Urinary bladder (tissue), 4 donors: Measurements from ENCODE around the gene PHTF2. TPM values are rescaled to one million over a fixed set of nuclear protein-coding genes. Genes with fewer than 3 reads are reported as not detected.
A peak's percentile ranks its signal among the peaks of the same experiment; 100 is the strongest.
"Not testable (repeated sequence)": the region's sequence is repeated elsewhere in the genome, so short reads cannot be mapped to it uniquely, and the experiment has no call there.

Source experiments
- DNase-seq: peaks from one replicate; pipeline ENCODE4 v3.0.0-alpha.2; 2015; ENCODE audit errors: extremely low spot score
- H3K27ac ChIP-seq: one replicate; pipeline ENCODE4 v1.5.1; 2013; ENCODE audit warnings: low read depth, mild to moderate bottlenecking, moderate library complexity
- H3K36me3 ChIP-seq: one replicate; pipeline ENCODE4 v1.6.1; 2013; ENCODE audit warnings: mild to moderate bottlenecking, moderate library complexity; ENCODE audit not compliant: insufficient read depth
- H3K4me1 ChIP-seq: one replicate; pipeline ENCODE4 v1.6.1; 2013; ENCODE audit warnings: mild to moderate bottlenecking, moderate library complexity; ENCODE audit not compliant: insufficient read depth
- H3K4me3 ChIP-seq: one replicate; pipeline ENCODE4 v1.5.1; 2013; ENCODE audit warnings: low read depth, low read length
- WGBS: extraction: QIAGEN DNeasy Blood & Tissue Kit; methylation state at CpG from one replicate; pipeline ENCODE4 v1.1.7; 2013; 5-methylcytosine and 5-hydroxymethylcytosine counted together
- polyA plus RNA-seq: library from polyadenylated mRNA; stranded (reverse); fragments of 200-250 nt; gene quantifications from one replicate; pipeline ENCODE4 v1.2.3, GENCODE V29; 2013
- total RNA-seq: library from RNA; depleted of rRNA; stranded (reverse); fragments of >200 nt; gene quantifications from one replicate; pipeline ENCODE4 v1.2.3, GENCODE V29; 2014
- donor health status: healthy with polysubstance abuse.
- donor health status: healthy.

PHTF2 gene
- total and polyA plus RNA-seq, 2 donors, result 10.9 to 52.1 TPM

DNA sequence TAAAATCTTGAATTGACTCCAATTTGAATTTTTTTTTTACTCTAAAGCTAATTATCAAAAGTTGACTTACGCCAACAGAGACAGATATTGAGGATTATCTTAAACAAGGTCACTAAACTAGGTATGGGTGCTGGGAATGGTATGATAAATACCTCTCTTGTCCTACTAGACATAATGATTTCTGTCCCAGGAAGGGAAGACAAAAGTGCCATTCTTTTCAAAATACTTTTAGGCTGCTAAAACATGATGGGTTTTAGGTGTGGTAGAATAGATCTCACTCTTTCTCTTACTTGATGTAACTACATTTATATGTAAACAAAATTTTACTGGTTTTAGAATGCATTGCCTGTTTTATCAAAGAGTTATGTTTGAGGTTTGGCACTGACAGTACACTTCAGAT is 15.5 kb upstream of the PHTF2 start:
- H3K4me3 ChIP-seq, result no peak overlapping the region
- WGBS, result 98% methylated on average over 1 of the region's 1 CpG
- no peak overlapping the region for H3K27ac ChIP-seq
- H3K36me3 ChIP-seq, result no peaks in the 10 kb centered on the region
- H3K4me1 ChIP-seq, result no peaks in the 10 kb centered on the region
- no peak for DNase-seq

DNA sequence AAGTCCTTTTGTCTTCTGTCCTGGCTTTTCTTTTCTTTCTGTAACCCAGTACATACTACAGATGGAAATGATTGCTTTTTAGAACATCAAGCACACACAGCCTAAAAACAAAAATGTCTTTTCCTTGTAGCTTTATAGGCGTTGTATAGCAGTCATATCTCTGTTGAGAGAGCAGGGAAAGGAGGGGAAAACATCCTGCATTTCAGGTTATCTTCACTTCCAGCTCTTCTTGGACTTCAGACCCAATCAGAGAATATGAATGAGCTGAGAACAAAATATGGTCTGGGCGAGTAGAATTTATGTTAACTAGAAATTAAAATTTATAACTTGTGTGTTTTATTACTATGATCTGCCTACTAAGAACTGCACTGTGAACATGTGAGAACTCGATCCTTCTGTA is 15.0 kb upstream of the PHTF2 start:
- Histone ChIP-seq H3K36me3 (no peaks in the 10 kb centered on the region), H3K4me3 (no peak overlapping the region), H3K4me1 (no peaks in the 10 kb centered on the region), H3K27ac (no peak overlapping the region)
- no peak for DNase-seq
- 91% methylated on average over 3 of the region's 3 CpGs for WGBS

DNA sequence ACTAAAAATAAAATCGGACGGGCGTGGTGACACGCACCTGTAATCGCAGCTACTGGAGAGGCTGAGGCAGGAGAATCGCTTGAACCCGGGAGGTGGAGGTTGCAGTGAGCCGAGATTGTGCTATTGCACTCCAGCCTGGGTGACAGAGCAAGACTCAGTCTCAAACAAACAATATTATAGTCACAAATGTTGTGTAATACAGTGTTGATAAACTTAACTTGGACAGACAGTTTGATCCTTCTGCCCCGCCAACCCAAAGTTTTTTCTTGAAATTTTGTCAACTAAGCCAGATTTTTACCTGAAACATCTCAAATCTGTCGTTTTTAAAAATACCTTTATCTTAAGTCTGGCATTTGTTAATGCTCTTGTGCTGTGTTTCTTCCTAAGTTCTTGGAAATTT is 14.1 kb upstream of the PHTF2 start:
- H3K4me1 ChIP-seq, DNase-seq: not testable (repeated sequence)
- 97% methylated on average over 10 of the region's 10 CpGs for WGBS

DNA sequence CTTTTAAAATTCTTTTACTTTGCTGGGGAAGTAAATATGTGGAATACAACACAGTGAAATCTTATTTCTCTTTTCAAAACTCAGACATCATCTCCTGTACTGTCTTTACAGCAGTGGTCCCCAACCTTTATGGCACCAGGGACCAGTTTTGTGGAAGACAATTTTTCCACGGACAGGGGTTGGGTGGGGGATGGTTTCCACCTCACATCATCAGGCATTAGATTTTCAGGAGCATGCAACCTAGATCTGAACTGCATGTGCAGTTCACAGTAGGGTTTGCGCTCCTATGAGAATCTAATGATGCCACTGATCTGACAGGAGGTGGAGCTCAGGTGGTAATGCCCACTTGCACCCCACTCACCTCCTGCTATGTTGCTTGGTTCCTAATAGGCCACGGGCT is 12.6 kb upstream of the PHTF2 start:
- 95% methylated on average over 3 of the region's 3 CpGs for WGBS
- no peak for DNase-seq
- Histone ChIP-seq H3K36me3 (no peaks in the 10 kb centered on the region), H3K4me1 (no peaks in the 10 kb centered on the region), H3K27ac (no peak overlapping the region), H3K4me3 (no peak overlapping the region)

More for the DNA sequence above, 14.1 kb upstream of the PHTF2 start:
- not testable (repeated sequence) for H3K27ac ChIP-seq, H3K36me3 ChIP-seq, H3K4me3 ChIP-seq

DNA sequence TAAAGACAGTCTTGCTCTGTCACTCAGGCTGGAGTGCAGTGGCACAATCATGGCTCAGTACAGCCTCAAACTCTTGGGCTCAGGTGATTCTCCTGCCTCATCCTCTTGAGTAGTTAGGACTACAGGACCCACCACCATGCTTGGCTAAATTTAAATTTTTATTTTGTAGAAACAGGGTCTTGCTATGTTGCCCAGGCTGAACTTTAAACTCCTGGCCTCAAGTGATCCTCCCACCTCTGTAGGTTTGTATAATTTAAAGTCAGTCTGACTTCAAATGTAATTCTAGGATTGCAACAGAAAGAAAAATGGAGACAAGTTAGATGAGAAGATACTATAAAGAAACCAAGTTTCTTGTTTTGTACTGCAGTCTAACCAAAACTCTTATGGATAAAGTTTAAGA is 11.8 kb upstream of the PHTF2 start:
- Histone ChIP-seq H3K4me3 (no peak overlapping the region), H3K4me1 (no peaks in the 10 kb centered on the region), H3K27ac (no peak overlapping the region), H3K36me3 (no peaks in the 10 kb centered on the region)
- no peak for DNase-seq

DNA sequence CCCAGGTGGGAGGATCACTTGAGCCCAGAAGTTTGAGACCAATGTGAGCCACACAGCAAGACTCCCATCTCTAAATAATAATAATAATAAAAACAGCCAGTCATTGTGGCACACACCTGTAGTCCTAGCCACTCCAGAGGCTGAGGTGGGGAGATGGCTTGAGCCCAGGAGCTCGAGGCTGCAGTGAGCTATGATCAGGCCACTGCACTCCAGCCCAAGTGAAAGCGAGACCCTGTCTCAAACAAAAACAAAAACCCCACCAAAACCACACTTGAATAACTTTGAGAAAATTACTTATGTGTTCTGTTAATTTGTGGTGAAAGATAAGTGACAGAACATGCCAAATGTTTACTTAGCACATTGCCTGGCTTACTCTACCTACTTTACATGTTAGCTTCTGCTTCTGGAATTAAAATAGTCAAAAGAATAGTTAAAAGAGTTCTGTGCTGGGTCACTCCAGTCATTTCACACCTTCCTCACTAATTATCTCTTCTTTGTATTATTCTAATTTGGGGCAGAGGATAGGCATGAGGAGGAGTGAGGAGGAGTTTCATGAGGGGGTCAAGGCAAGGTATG is 10.2 kb upstream of the PHTF2 start:
- Histone ChIP-seq H3K36me3 (no peaks in the 10 kb centered on the region), H3K27ac (no peak overlapping the region), H3K4me1 (no peaks in the 10 kb centered on the region), H3K4me3 (no peak overlapping the region)
- WGBS, result 97% methylated on average over 2 of the region's 2 CpGs
- DNase-seq, result no peak

DNA sequence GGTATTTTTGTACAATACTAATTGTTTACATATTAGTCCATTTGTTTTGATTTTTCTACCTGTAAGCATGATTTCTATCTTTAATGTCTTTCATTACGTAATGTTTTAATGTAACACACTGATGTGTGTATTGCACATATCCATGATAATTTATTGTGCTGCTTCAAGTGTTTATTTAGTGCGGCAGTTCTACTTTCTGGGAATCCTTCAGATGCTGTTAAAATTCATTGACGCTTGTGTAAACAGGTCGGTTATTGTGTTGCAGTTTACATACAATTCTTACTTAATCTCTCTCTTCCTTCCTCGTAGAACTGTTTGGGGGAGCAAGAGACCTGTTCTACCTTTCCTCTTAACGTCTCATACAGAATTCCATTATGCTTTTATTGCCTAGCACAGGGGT is 7.2 kb upstream of the PHTF2 start:
- Histone ChIP-seq H3K4me1 (no peaks in the 10 kb centered on the region), H3K27ac (no peak overlapping the region), H3K4me3 (no peak overlapping the region), H3K36me3 (no peaks in the 10 kb centered on the region)
- no peak for DNase-seq
- WGBS, result 51% methylated on average over 6 of the region's 6 CpGs

DNA sequence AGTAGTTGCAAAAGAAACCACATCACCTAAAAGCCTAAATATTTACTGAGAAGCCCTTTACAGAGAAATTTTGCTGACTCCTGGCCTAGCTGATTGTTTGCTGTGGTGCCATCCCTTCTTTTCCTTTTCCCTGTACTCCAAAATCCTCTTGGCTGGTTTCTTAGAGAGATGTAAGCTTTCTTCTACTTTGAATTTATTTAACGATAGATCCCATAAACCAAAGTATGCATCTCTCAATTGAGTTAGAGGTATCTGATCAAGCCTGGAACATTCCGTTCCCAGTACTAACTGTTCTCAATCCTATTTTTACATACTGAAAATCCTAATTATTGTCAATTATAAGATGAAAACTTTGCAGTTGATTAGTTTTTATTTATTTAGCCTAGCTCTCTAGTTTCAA is 6.6 kb upstream of the PHTF2 start:
- no peaks in the 10 kb centered on the region for H3K36me3 ChIP-seq
- H3K4me1 ChIP-seq, result peaks cover 1% of the 10 kb centered on the region
- DNase-seq, result peak; percentile 18
- H3K27ac ChIP-seq, result no peak overlapping the region
- H3K4me3 ChIP-seq, result no peak overlapping the region
- WGBS, result 72% methylated on average over 2 of the region's 2 CpGs

DNA sequence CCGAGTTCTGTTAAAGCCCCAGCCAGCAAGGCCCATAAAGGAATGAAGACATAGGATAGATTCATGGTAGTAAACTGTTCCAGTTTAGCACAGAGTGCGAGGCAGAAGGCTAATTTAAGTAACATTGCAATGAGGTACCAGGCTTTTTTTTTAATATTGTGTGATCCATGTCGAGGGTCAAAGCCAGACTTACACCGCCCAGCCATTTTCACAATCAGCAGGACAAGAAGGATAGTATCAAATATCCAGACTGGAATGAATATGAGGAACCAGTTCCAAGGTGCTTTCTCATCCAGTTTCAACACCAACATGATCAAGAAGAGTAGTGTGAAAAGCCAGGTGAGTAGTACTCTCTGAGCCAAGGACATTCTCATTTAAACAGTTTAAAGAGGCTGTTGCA is 4.6 kb upstream of the PHTF2 start:
- H3K4me1 ChIP-seq, result peaks cover 1% of the 10 kb centered on the region
- no peaks in the 10 kb centered on the region for H3K36me3 ChIP-seq
- WGBS, result 92% methylated on average over 4 of the region's 4 CpGs
- no peak overlapping the region for H3K4me3 ChIP-seq
- DNase-seq, result no peak
- H3K27ac ChIP-seq, result no peak overlapping the region

DNA sequence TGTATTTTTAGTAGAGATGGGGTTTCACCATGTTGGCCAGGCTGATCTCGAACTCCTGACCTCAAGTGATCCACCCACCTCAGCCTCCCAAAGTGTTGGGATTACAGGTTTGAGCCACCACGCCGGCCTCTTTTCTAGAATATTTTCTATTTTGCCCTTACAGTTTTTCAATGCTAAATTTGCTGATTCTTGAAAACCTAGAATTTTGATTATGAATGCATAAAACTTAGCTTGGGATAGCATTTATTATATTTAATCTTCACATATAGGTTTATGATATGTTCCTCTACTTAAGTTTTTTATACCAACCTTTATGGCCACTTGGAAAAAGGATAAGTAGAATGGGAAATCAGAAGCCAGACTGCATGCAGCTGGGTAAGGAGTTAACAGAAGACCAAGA is 2.5 kb upstream of the PHTF2 start:
- WGBS, result 98% methylated on average over 3 of the region's 3 CpGs
- no peak overlapping the region for H3K4me3 ChIP-seq
- no peak for DNase-seq
- H3K4me1 ChIP-seq, result peaks cover 1% of the 10 kb centered on the region
- no peak overlapping the region for H3K27ac ChIP-seq
- no peaks in the 10 kb centered on the region for H3K36me3 ChIP-seq

DNA sequence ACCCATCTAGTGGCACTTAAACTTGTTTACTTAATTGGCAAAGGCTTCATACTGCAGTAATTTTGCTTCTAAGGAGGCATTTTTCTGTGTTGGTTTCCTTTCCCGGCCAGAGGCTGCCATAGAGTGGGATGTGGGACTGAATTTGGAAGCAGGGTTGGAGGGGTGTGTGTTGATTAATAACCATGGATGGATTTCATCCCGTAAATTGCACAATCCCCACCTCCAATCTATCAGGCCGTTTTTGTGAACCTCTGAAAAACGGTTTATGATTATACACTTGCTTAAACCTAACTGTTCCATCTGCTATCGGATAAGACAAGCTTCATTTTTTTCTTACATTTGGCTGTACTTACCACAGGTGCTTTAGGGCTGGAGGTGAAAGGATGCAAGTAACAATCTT is 1.6 kb upstream of the PHTF2 start:
- no peak for DNase-seq
- Histone ChIP-seq H3K4me3 (peak overlapping the region; percentile 82), H3K27ac (no peak overlapping the region), H3K4me1 (peaks cover 1% of the 10 kb centered on the region), H3K36me3 (no peaks in the 10 kb centered on the region)
- 48% methylated on average over 5 of the region's 5 CpGs for WGBS

DNA sequence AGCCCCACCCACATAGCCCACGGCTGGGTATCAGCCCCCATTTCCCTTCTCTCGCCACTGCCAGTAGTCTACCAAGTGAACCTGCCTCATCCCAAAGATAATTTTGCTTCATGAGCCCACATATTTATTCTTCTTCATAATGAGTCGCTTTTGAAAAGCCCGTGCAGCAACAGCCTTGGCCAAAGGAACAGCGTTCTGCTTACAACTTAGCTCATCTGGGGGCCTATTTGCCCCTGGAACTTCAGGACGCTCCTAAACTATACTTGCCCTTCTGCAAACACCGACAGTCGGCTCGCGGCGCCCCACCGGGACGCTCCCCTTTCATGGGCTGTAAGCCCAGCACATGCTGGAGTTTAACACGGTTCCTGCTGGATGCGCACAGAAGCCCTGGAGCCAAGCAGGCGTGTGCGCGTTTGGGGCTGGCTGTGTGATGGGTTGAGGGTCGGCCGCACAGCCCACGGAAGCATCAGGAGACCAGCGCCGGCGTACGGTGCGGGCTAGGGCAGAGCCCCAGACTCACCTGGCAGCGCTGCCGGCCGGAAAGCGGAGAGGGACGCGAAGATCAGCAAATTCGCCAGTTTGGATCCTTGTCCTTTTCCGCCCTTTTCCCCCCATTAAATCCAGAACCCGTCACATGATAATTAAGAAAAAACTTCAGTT is 709 bp upstream of the PHTF2 start:
- Histone ChIP-seq H3K4me1 (peaks cover 1% of the 10 kb centered on the region), H3K27ac (peak overlapping the region; percentile 70), H3K4me3 (peak overlapping the region; percentile 82), H3K36me3 (no peaks in the 10 kb centered on the region)
- no peak for DNase-seq
- under 1% methylated on average over 35 of the region's 35 CpGs for WGBS

DNA sequence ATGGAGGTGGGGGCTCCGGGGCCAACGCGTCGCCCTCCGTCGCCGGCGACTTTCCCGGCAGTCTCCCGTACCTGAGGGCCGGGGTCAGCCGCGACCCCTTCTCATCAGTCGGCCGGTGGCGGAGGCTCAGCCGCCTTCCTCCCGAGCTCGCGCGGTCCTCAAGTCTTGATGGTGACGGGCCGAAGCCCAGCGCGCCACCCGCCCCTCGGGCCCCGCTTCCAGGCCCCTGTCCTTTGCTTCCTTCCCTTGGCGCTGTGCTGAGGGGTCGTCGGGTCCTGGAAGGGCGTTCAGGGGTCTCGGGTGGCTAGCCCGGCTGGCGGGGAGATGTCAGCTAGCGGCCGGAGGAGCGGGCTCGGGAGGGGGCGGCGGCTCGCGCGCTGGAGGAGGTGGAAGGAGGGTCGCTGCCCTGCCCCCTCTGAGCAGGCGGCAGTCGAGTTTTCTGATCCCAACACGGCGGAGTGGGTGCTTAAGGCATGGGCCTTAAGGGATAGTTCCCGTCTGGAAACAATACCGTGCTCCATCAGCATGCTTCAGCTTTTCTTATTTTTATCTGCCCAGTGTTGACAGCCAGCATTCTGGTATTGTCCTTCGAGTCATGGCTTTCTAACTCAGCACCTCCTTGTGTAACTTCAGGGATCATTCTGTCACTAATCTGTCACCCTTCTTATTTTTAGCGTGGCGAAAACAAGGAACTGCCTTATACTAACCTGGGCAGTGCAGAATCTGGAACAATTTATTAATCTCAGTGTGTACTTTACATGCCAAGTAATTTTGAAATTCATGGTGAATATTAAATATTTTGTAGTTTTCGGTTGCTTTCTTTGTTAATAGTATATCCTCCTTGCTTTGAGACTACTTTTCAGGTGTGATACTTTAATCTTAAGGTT is 748 bp downstream of the PHTF2 start:
- WGBS, result 1% methylated on average over 55 of the region's 55 CpGs
- no peak for DNase-seq
- H3K4me1 ChIP-seq, result peaks cover 1% of the 10 kb centered on the region
- peak overlapping the region; percentile 69 for H3K27ac ChIP-seq
- no peaks in the 10 kb centered on the region for H3K36me3 ChIP-seq
- peak overlapping the region; percentile 74 for H3K4me3 ChIP-seq

DNA sequence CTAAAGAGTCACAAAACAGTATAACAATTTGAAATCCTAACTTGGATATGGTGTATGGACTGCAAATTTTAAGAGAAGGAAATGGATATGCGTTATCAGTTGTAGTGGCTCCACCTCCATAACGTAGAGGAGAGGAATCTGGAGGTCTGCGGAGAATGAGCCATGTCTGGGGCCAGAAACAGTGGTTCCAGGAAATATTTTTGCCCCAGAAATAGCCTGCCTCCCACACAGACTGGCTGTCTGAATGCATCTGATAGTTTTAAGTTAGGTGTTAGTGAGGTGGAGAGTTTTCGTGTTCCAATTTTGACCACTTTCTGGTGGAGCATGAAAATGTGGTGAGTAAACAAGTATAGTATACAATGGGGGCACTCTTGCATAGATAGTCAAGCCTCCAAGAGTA is 1.6 kb downstream of the PHTF2 start:
- Histone ChIP-seq H3K36me3 (no peaks in the 10 kb centered on the region), H3K4me3 (peak overlapping the region; percentile 16), H3K27ac (no peak overlapping the region), H3K4me1 (peaks cover 1% of the 10 kb centered on the region)
- no peak for DNase-seq
- WGBS, result 44% methylated on average over 4 of the region's 4 CpGs
